ENCODE data around the gene NMRAL1.

Gene NMRAL1

GRCh38 chr16:4501071-4501478 is 26.6 kb upstream of the NMRAL1 start:
- no peak for FAIRE-seq

- peak; percentile 56 for FAIRE-seq
These were observed 25.8 kb upstream of the NMRAL1 start for GRCh38 chr16:4500272-4500671.

- no peak for FAIRE-seq
These were observed 24.8 kb upstream of the NMRAL1 start for GRCh38 chr16:4499196-4499555.

- no peak for FAIRE-seq
These were observed 24.2 kb upstream of the NMRAL1 start for GRCh38 chr16:4498546-4499195.

GRCh38 chr16:4496305-4496704 is 21.9 kb upstream of the NMRAL1 start:
- FAIRE-seq, result no peak

GRCh38 chr16:4495766-4496165 is 21.3 kb upstream of the NMRAL1 start:
- FAIRE-seq, result no peak

GRCh38 chr16:4494746-4495490 is 20.5 kb upstream of the NMRAL1 start:
- FAIRE-seq, result no peak

GRCh38 chr16:4491898-4492297 is 17.5 kb upstream of the NMRAL1 start:
- FAIRE-seq, result no peak

- no peak for FAIRE-seq
These were observed 14.6 kb upstream of the NMRAL1 start for GRCh38 chr16:4489030-4489429.

- no peak for FAIRE-seq
These were observed 14.1 kb upstream of the NMRAL1 start for GRCh38 chr16:4488499-4488967.

GRCh38 chr16:4487955-4488498 is 13.6 kb upstream of the NMRAL1 start:
- FAIRE-seq, result no peak

- no peak for FAIRE-seq
These were observed 11.9 kb upstream of the NMRAL1 start for GRCh38 chr16:4486126-4486893.

GRCh38 chr16:4481963-4482362 is 7.5 kb upstream of the NMRAL1 start:
- no peak for FAIRE-seq

GRCh38 chr16:4481526-4481925 is 7.1 kb upstream of the NMRAL1 start:
- FAIRE-seq, result no peak

- FAIRE-seq, result no peak
These were observed 3.5 kb upstream of the NMRAL1 start for GRCh38 chr16:4477966-4478365.

- peak; percentile 70 for FAIRE-seq
These were observed 1.7 kb upstream of the NMRAL1 start, which contains the start of gene HMOX2 for GRCh38 chr16:4475880-4476788. Gene HMOX2 (plus strand): TSS chr16:4476398. CDS start chr16:4505525, 29,127 bp downstream.

- no peak for FAIRE-seq
These were observed 1.5 kb downstream of the NMRAL1 start for GRCh38 chr16:4472880-4473279.

- no peak for FAIRE-seq
These were observed 2.6 kb downstream of the NMRAL1 start for GRCh38 chr16:4471869-4472268.

GRCh38 chr16:4468972-4469371 is 5.5 kb downstream of the NMRAL1 start:
- no peak for FAIRE-seq

- FAIRE-seq, result no peak
These were observed 6.5 kb downstream of the NMRAL1 start for GRCh38 chr16:4467916-4468315.

GRCh38 chr16:4465977-4466779 is 8.2 kb downstream of the NMRAL1 start:
- no peak for FAIRE-seq

Data from G401.6 (cell line).